ENCODE data around the gene ZNF426.
"Not testable (repeated sequence)": the region's sequence is repeated elsewhere in the genome, so short reads cannot be mapped to it uniquely, and the experiment has no call there.

ZNF426 gene

DNA sequence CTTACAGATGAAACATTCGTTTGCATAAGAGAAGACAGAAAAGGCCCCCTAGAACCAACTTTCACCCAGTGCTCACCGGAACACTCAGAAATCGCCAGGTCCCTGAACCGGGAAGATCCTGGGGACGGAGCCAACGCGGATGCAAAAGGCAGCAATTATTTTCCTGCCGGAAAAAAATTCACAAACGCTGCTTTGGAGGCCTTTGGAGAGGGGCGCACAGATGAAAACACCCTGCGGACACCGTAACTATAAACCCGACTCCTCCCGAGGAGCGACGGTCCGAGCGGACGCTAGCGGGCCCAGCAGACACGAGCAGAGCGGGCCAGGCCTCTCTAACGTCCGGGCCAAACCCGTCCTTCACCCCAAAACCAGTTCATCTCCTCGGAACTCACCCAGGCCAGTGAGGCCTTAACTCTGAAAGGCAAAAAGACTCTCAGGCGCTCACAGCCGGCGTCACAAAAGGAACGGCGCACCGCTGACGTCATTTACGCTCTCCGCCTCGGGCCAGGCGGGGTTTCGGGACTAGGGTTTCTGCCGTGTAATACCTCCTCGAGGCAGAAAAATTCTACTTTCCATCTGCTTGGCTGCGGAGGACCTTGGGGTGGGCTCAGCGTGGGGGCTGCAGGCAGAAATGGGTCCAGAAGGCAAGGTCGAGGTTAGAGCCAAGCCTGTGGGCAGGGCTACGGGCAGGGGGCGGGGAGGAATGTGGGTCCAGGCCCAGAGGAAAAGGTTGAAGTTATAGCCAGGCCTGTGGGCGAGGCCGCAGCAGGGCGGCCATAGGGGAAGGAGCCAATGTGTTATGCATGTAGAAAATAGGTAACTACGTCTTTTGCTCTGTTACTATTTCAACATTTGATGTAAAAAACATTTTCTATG is at the start of gene ZNF426:
TSS of gene ZNF426 (minus strand) at position 463 of the 876 bp plus-strand sequence. CDS start 2,413 bp downstream, outside the sequence.
- peak; percentile 65 for DNase-seq

DNA sequence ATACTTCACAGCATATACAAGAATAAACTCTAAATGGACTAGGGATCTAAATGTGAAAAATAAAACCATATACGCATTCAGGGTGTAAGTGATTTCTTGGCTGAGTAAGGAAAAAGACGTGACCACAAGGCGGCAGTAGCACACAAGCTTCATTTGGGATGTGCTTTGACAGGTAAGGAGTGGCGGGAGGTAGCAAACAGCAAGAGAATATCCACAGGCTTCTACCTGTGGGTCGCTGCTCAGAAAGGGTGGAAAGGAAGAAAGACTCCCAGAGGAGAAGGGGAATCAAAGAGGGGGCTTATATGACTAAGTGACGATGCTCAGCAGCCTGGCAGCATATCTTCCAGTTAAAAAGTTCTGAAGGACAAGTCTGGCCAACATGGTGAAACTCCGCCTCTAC is 48.3 kb upstream of the ZNF426 start:
- peak; percentile 8 for DNase-seq

DNA sequence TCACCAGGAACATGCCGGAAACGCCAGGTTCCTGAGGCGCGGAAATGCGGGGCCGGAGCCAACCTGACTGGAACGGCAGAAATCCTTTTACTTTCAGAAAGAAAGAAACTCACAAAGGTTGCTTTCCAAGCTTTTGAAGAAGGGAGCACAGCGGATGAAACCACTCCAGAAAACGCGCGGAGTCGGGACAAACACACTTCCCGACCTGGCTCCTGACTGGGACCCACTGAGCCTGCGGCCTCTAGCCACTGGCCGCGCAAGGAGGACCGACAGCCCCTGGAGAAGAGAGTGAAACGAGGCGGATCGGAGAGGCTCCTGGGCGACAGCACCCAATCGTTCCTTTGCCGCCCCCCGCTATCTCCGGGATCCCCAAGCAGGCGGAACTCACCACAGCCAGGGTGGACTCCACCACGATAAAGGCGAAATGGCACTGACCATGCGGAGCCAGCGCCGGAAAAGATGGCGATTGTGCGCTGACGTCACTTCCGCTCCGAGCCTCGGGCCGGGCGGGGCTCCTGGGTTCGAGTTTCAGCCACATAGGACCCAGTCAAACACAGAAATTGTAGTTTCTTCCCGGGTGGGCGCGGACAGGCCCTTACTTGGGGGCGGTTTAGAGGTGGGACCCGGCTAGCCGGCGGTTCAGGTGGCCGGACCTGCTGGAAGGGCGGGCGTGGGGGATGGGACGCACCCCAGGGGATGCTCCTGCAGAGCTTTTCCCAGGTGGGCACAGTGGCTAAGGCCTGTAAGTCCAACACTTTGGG is 45.8 kb upstream of the ZNF426 start, which contains the start of gene ZNF121:
TSS of gene ZNF121 (minus strand) at position 432 of the 761 bp plus-strand sequence. CDS start 16,407 bp downstream, outside the sequence.
- peak; percentile 39 for DNase-seq

DNA sequence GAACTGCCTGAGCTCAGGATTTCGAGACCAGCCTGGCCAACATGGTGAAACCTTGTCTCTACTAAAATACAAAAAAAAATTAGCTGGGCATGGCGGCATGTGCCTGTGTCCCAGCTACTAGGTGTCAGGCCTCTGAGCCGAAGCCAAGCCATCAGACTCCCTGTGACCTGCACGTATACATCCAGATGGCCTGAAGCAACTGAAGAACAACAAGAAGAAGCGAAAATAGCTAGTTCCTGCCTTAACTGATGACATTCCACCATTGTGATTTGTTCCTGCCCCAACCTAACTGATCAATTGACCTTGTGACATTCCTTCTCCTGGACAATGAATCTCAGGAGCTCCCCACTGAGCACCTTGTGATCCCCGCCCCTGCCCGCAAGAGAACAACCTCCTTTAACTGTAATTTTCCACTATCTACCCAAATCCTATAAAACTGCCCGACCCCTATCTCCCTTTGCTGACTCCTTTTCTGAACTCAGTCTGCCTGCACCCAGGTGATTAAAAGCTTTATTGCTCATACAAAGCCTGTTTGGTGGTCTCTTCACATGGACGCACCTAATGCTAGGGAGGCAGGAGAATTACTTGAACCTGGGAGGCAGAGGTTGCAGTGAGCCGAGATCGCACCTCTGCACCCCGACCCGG is 43.8 kb upstream of the ZNF426 start:
- DNase-seq = not testable (repeated sequence)

DNA sequence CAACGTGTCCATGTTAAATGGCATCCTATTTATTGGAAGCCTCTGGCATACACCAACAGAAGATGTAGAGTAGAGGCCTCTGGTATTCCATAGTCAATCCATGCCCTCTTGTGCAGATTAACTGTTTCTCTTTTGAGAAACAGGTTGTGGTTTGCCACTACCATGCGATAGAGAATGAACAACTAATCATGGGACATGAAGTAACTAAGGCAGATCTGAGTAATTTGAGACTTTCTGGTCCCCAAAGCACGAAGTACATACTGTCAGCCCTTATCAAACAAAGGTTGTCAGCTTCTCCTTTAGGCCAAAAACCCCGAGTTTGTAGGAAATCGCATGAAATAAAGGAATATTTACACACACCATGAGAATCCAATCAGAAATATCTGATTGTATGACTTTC is 42.3 kb upstream of the ZNF426 start:
- DNase-seq = no peak

DNA sequence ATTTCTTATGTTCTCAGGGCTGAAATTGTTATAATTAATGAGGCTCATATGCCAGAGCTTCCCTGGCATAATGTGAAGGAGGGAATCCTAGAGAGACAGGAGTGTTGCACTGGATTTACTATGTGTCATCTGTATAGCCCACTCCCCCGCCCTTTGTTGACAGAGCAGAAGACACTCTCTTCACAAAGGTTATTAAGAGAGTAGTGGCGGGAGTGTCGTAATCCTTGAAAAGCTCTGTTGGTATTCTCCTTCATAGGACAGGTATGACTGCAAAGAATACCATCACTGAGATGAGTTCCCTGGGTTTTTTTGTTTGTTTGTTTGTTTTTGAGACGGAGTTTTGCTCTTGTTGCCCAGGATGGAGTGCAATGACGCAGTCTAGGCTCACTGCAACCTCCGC is 31.8 kb upstream of the ZNF426 start:
- no peak for DNase-seq

DNA sequence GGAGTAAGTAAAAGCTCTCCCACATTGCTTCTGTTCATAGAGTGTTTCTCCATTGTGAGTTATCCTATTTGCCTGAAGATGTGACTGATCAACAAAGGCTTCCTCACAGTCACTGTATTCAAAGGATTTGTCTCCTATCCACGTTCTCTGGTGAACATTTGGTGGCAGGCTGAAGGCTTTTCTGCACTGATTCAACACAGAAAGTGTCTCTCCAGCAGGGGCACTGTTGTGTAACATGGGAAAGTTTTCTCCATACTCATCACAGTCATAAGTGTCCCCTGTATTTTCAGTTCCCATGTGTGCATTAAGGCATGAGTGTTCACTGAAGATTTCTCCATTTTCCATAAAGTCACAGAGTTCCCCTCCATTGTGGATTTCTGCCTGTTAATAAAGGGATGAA is 28.3 kb upstream of the ZNF426 start:
- no peak for DNase-seq

DNA sequence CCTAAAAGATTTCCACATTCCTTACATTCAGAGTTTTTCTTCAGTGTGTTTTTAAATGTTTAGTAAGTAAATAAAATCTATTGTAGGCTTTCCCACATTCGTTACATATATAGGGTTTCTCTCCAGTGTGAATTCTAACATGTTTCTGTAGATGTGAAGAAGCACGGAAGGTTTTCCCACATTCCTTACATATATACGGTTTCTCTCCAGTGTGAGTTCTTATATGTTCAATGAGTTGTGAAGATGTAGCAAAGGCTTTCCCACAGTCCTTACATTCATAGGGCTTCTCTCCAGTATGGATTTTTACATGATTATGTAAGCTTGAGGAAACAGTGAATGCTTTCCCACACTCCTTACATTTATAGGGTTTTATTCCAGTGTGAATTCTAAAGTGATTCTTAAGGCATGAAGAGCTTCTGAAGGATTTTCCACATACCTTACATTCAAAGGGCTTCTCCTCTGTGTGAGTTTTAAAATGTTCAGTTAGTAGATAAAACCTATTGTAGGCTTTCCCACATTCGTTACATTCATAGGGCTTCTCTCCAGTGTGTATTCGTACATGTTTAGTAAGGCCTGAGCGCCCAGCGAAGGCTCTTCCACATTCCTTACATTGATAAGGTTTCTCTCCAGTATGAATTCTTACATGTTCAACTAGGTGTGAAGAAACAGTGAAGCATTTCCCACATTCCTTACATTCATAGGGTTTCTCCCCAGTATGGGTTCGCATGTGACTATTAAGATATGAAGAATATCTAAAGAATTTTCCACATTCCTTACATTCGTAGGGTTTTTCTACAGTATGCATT is 27.7 kb upstream of the ZNF426 start:
- no peak for DNase-seq

DNA sequence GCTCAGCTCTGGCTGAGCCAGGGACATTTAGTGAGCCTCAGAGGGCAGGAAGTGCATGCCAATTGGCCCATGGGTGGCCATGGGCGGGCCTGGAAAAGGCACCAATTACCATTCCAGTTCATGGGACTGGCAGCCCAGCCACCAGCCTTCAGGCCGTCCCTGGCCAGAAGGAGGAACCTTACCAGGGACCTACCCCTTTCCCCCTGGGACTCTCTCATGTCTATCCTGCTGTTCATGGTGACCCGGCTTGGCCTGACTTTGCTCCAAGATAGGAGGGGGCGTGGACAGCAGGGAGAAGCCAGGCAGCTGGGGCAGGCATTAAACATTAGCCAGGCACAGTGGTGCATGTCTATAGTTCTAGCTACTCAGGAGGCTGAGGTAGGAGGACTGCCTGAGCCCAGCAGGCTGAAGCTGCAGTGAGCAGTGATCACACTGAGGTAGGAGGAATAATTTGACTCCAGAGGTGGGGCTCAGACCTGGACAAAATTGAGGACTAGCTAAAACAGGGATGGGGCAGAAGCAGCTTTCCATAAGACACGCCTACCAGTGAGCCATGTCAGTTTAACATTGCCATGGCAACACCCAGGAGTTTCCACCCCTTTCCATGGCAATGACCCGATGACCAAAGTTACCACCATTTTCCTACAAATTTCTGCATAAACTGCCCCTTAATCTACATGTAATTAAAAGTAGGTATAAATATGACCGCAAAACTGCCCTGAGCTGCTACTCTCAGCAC is 14.3 kb upstream of the ZNF426 start:
- no peak for DNase-seq

DNA sequence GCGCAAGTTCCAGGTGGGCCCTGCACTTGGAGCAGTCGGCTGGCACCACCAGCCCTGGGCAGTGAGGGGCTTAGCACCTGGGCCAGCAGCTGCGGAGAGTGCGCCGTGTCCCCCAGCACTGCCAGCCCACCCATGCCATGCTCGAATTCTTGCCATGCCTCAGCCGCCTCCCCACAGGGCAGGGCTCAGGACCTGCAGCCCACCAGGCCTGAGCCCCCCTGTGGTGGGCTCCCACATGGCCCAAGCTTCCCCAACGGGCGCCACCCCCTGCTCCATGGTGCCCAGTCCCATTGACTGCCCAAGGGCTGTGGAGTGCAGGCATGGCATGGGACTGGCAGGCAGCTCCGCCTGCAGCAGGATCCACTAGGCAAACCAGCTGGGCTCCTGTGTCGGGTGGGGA is 9.4 kb upstream of the ZNF426 start:
- no peak for DNase-seq

DNA sequence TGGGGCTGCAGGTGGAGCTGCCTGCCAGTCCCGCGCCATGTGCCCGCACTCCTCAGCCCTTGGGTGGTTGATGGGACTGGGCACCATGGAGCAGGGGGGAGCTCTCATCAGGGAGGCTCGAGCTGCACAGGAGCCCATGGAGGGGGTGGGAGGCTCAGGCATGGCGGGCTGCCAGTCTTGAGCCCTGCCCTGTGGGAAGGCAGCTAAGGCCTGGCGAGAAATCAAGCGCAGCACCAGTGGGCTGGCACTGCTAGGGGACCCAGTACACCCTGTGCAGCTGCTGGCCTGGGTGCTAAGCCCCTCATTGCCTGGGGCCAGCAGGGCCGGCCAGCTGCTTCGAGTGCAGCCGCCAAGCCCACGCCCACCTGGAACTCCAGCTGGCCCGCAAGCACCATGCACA is 2.8 kb upstream of the ZNF426 start:
- not testable (repeated sequence) for DNase-seq

DNA sequence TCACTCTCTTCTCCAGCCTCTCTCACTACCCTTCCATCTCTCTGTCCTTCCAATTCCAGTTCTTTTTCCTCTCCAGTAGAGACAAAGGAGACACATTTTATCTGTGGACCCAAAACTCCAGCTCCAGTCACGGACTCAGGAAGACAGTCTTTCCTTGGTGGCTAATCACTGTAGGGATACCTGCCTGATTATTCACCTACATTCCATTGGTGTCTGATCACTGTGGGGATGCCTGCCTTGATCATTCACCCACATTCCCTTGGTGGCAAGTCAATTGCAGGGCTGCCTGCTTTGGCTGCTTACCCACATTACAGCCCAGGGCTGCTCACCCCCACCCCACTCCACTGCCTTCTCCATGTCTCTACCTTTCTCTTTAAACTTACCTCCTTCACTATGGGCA is 1.5 kb upstream of the ZNF426 start:
- not testable (repeated sequence) for DNase-seq

DNA sequence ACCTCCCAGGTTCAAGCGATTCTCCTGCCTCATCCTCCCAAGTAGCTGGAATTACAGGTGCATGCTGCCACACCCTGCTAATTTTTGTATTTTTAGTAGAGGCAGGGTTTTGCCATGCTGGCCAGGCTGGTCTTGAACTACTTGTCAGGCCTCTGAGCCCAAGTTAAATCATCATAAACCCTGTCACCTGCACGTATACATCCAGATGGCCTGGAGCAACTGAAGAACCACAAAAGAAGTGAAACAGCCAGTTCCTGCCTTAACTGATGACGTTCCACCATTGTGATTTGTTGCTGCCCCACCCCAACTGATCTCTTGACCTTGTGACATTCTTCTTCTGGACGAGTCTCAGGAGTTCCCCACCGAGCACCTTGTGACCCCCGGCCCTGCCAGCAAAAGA is 756 bp upstream of the ZNF426 start:
- DNase-seq = not testable (repeated sequence)

DNA sequence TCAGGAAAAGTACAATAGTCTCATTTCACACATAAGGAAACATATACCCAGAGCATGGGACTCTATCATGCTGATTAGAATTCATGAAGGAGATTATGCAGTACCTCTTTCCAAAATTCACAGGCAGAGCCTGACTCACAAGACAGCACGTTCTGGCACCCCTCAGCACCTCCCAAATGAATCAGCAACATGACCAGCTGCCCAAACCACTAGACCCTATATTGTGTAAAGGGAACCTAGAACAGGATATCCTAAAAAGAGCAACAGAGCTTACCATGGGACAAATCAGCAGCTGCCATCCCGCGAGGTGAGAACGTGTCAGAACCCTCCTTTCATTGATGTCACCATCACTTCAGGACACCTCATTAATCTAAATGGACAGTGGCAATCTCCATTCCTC is 2.5 kb downstream of the ZNF426 start:
- DNase-seq = no peak

DNA sequence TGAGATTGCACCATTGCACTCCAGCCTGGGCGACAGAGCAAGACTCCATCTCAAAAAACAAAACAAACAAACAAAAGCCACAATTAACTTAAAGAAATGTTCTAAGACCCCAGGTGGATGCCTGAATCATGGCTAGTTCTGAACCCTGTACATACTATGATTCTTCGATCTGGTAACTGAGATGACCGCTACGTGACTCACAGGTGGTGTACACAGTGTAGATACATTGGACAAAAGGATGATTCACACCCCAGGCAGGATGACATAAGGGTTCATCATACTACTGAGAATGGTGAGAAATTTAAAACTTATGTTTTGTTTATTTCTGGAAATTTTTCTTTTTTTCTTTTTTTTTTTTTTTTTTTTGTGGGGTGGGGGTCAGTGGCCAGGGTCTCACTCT is 6.5 kb downstream of the ZNF426 start:
- no peak for DNase-seq

DNA sequence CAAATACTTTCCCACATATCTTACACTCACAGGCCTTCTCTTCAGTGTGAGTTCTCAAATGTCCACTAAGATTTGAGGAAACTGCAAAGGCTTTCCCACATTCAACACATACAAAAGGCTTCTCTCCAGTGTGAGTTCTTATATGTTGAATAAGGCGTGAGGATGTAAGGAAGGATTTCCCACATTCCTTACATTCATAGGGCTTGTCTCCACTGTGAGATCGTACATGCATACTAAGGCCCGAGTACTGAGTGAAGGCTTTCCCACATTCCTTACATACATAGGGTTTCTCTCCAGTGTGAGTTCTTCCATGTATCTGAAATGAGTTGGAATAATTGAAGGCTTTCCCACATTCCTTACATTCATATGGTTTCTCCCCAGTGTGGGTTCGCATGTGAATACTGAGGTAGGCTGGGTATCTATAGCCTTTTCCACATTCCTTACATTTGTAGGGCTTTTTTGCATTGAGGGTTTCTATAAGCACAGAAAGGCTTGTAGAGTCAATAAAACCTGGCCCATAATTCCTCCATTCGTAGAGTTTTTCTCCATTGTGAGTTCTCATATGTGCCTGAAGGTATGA is 9.6 kb downstream of the ZNF426 start:
- no peak for DNase-seq

DNA sequence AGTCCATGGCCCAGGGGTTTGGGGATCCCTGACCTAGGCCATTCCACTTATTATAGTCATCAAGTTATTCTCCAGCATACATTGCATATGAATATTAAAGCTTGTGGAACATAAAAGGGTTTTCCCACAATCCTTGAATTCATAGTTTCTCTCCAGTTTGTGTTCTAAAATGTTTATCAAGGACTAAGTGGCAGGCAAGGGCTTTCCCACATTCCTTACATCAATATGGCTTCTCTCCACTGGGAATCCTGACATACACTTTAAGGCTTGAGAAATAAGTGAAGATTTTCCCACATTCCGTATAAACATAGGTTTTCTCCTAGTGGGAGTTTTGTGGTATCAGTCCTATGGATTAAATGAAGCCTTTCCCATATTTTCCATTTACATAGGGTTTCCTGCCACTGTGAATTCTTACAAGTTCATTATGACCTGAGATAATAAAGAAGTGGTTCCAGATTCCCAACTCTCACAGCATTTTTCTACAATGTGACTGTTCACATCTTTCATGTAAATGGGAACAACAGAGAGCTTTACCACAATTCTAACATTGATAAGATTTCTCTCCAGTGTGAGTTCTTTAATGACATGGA is 14.5 kb downstream of the ZNF426 start:
- no peak for DNase-seq

DNA sequence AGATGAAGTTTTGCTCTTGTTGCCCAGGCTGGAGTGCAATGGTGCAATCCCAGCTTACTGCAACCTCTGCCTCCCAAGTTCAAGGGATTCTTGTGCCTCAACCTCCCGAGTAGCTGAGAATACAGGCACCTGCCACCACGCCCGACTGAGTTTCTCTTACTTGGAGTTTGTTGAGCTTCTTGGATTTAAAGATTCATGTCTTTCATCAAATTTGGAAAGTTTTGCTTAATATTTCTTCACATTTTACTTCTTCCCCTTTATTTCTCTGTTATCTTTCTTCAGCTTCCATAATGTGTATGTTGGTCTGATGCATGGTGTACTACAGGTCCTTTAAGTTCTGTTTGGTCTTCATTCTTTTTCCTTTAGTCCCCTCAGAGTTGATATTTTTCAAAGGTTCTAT is 31.2 kb downstream of the ZNF426 start:
- DNase-seq = no peak

DNA sequence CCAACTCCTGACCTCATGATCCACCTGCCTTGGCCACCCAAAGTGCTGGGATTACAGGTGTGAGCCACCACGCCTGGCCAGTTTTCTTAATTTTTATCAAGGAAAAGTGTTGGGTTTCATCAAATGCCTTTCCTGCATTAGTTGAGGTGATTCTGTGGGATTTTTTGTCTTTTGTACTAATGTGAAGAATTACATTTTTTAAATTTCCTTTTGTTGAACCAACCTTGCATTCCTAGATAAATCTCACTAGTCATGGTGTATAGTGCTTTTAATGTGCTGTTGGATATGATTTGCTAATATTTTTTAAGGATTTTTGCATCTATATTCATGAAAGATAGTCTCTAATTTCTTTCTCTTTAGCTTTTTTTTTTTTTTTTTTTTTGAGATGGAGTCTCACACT is 37.6 kb downstream of the ZNF426 start:
- DNase-seq = no peak

DNA sequence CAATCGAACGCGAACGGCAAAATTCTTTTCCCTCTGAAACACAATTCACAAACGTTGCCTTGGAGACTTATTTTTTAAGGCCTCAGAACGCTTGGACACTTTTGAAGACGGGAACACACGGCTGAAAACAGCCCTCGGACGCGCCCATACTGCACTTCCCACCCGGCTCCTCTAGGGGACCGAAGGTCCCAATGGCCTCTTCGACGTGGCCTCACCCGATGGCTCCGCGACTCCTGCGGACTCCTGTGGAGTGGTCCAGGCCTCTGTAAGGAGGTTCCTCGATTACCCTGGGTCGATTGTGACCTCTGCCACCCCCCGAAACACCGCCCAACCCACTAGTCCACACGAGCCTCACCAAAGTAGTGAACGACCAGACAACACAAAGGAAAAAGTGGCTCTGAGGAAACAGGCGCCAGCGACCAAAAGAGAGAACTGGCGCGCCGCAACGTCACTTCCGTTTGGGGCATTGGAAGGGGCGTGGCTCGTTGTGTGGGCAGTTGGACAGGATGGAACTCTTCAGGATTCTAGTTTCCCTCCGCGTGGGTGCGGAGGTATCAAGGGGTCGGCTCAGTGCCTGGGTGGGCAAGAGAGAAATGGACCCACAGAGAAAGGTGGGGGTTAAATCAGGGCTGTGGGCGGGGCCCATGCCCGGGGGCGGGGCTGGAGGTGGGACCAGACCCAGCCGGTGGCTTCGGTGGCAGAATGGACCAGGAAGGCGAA is 40.1 kb downstream of the ZNF426 start, which contains the start of gene ZNF560:
TSS of gene ZNF560 (minus strand) at position 434 of the 720 bp plus-strand sequence. CDS start 23,303 bp downstream, outside the sequence.
- DNase-seq = no peak
